Mesothelial cell of epicardium (in vitro differentiated cells): ENCODE measurements around the gene ARHGAP18. TPM values are rescaled to one million over a fixed set of nuclear protein-coding genes. Genes with fewer than 3 reads are reported as not detected.

Source experiments
- DNase-seq, 2 experiments: peaks; one replicate each; pipeline ENCODE4 v3.0.0; 2021; ENCODE audit warnings: low spot score in 2 of 2; ENCODE audit not compliant: unreplicated experiment in 2 of 2
- H3K27ac Mint-ChIP-seq: 2 replicates; pipeline ENCODE4 v1.8.0; 2021; ENCODE audit warnings: mixed read lengths
- H3K27me3 Mint-ChIP-seq: 2 replicates; pipeline ENCODE4 v1.8.0; 2021; ENCODE audit warnings: low read depth, mixed read lengths
- H3K36me3 Mint-ChIP-seq: 2 replicates; pipeline ENCODE4 v1.8.0; 2021; ENCODE audit warnings: mixed read lengths
- H3K4me1 Mint-ChIP-seq: 2 replicates; pipeline ENCODE4 v1.8.0; 2021; ENCODE audit warnings: mixed read lengths
- H3K4me3 Mint-ChIP-seq: 2 replicates; pipeline ENCODE4 v1.8.0; 2021; ENCODE audit warnings: mild to moderate bottlenecking, moderate library complexity, mixed read lengths
- H3K9me3 Mint-ChIP-seq: 2 replicates; pipeline ENCODE4 v1.8.0; 2021; ENCODE audit warnings: mixed read lengths
- total RNA-seq: library from RNA; stranded (reverse); gene quantifications from 3 replicates; pipeline ENCODE4 v1.2.1, GENCODE V29; 2021
- TF ChIP-seq, protein P1 (sequence below): fragments of 200-600 bp; sonication (generic); IDR thresholded peaks from one replicate; pipeline ENCODE4 v1.5.0; 2021; ENCODE audit warnings: antibody characterized with exemption; ENCODE audit not compliant: unreplicated experiment

ARHGAP18 gene
- total RNA-seq, 1 donor from 2014 or later: 10.5 TPM

- Mint-ChIP-seq H3K27ac (peak overlapping the region; percentile 28), H3K27me3 (no peaks in the 10 kb centered on the region), H3K9me3 (no peaks in the 10 kb centered on the region), H3K4me3 (no peak overlapping the region), H3K36me3 (no peaks in the 10 kb centered on the region), H3K4me1 (peaks cover 45% of the 10 kb centered on the region)
- DNase-seq: no peak
- TF ChIP-seq, protein P1, sequence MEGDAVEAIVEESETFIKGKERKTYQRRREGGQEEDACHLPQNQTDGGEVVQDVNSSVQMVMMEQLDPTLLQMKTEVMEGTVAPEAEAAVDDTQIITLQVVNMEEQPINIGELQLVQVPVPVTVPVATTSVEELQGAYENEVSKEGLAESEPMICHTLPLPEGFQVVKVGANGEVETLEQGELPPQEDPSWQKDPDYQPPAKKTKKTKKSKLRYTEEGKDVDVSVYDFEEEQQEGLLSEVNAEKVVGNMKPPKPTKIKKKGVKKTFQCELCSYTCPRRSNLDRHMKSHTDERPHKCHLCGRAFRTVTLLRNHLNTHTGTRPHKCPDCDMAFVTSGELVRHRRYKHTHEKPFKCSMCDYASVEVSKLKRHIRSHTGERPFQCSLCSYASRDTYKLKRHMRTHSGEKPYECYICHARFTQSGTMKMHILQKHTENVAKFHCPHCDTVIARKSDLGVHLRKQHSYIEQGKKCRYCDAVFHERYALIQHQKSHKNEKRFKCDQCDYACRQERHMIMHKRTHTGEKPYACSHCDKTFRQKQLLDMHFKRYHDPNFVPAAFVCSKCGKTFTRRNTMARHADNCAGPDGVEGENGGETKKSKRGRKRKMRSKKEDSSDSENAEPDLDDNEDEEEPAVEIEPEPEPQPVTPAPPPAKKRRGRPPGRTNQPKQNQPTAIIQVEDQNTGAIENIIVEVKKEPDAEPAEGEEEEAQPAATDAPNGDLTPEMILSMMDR: no peak
Observed at GRCh38 chr6:129744880-129745237, 34.9 kb upstream of the ARHGAP18 start.

- Mint-ChIP-seq H3K4me1 (peaks cover 39% of the 10 kb centered on the region), H3K27ac (peak overlapping the region; percentile 28), H3K9me3 (no peaks in the 10 kb centered on the region), H3K36me3 (no peaks in the 10 kb centered on the region), H3K27me3 (no peaks in the 10 kb centered on the region), H3K4me3 (no peak overlapping the region)
- TF ChIP-seq, protein P1: no peak
- DNase-seq: no peak
Observed at GRCh38 chr6:129744201-129744879, 34.4 kb upstream of the ARHGAP18 start.

DNA sequence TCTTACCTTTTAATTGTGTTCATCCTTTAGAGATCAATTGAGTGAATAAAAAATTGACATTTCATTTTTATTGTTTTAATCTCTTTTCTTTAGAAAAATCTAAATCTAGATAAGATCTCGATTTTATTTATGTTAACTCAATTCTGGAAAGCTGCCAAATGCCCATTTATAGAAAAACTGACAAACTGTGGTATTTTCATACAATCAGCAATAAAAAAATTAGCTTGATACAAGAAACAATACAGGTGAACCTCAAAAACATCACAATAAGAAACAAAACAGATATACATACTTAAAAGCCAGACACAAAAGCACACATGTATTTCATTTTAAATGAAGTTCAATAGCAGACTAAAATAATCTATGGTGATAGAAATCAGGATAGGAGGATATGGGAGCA is 30.0 kb upstream of the ARHGAP18 start:
- H3K4me1 Mint-ChIP-seq: peaks cover 22% of the 10 kb centered on the region
- no peak overlapping the region for H3K27ac Mint-ChIP-seq
- no peak overlapping the region for H3K4me3 Mint-ChIP-seq
- no peaks in the 10 kb centered on the region for H3K27me3 Mint-ChIP-seq
- no peaks in the 10 kb centered on the region for H3K36me3 Mint-ChIP-seq
- DNase-seq: no peak
- peaks cover 5% of the 10 kb centered on the region for H3K9me3 Mint-ChIP-seq
- TF ChIP-seq, protein P1: no peak

GRCh38 chr6:129736105-129736504 is 26.1 kb upstream of the ARHGAP18 start:
- Mint-ChIP-seq H3K4me1 (peaks cover 14% of the 10 kb centered on the region), H3K9me3 (peaks cover 5% of the 10 kb centered on the region), H3K27me3 (no peaks in the 10 kb centered on the region), H3K36me3 (no peaks in the 10 kb centered on the region), H3K27ac (no peak overlapping the region), H3K4me3 (no peak overlapping the region)
- DNase-seq: no peak
- TF ChIP-seq, protein P1: no peak

- H3K4me3 Mint-ChIP-seq: no peak overlapping the region
- H3K4me1 Mint-ChIP-seq: peaks cover 19% of the 10 kb centered on the region
- peaks cover 5% of the 10 kb centered on the region for H3K9me3 Mint-ChIP-seq
- no peak overlapping the region for H3K27ac Mint-ChIP-seq
- TF ChIP-seq, protein P1: no peak
- H3K36me3 Mint-ChIP-seq: no peaks in the 10 kb centered on the region
- DNase-seq: no peak
- H3K27me3 Mint-ChIP-seq: no peaks in the 10 kb centered on the region
Observed at GRCh38 chr6:129733290-129733689, 23.3 kb upstream of the ARHGAP18 start.
